ENCODE measurements around the gene SERPING1.

The SERPING1 gene

DNA sequence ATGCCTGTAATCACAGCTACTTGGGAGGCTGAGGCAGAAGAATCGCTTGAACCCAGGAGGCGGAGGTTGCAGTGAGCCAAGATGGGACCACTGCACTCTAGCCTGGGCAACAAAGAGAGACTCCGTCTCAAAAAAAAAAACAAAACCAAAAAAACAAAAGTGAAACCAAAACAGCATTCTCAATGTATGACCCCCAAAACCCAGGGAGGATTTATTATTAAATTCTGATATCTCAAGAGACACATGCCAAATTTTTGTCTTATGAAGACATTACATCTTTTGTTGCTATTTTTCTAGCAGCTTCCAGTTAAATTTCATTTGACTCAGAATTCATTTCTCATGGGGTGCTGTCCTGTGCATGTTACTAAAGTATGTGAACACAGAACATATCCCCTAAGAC is 55.2 kb downstream of the SERPING1 start:
- Histone ChIP-seq H3K4me2 (ENCODE audit: low read depth, low read length, poor library complexity, severe bottlenecking) (no peak overlapping the region), H3F3A (ENCODE audit: insufficient read depth) (no peaks in the 10 kb centered on the region), H3K9ac (ENCODE audit: low read length) (no peak overlapping the region), H3K9me2 (replicated peaks; ENCODE audit: insufficient read depth, low read length) (no peaks in the 10 kb centered on the region), H3K36me3 (ENCODE audit: low read length) (no peaks in the 10 kb centered on the region), H3K79me2 (ENCODE audit: insufficient read depth, low read length) (peaks cover under 1% of the 10 kb centered on the region), H2AFZ (ENCODE audit: low read depth, low read length, severe bottlenecking) (no peak overlapping the region), H4K20me1 (ENCODE audit: low read depth, low read length) (no peaks in the 10 kb centered on the region), H3K4me3 (ENCODE audit: insufficient read depth, low read length, poor library complexity, severe bottlenecking) (no peak overlapping the region), H3K9me3 (ENCODE audit: insufficient read depth, low read length) (no peaks in the 10 kb centered on the region), H3K27me3 (ENCODE audit: low read length) (no peaks in the 10 kb centered on the region), H3K27ac (ENCODE audit: low read depth, low read length) (no peak overlapping the region)
- TF ChIP-seq EZH2phosphoT487 (conservative IDR thresholded peaks at IDR 0.05; ENCODE audit: low read length): no peak
- TF ChIP-seq, protein P1, sequence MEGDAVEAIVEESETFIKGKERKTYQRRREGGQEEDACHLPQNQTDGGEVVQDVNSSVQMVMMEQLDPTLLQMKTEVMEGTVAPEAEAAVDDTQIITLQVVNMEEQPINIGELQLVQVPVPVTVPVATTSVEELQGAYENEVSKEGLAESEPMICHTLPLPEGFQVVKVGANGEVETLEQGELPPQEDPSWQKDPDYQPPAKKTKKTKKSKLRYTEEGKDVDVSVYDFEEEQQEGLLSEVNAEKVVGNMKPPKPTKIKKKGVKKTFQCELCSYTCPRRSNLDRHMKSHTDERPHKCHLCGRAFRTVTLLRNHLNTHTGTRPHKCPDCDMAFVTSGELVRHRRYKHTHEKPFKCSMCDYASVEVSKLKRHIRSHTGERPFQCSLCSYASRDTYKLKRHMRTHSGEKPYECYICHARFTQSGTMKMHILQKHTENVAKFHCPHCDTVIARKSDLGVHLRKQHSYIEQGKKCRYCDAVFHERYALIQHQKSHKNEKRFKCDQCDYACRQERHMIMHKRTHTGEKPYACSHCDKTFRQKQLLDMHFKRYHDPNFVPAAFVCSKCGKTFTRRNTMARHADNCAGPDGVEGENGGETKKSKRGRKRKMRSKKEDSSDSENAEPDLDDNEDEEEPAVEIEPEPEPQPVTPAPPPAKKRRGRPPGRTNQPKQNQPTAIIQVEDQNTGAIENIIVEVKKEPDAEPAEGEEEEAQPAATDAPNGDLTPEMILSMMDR (IDR thresholded peaks at IDR 0.05; ENCODE audit: insufficient read depth, low read length, poor library complexity, severe bottlenecking): no peak

DNA sequence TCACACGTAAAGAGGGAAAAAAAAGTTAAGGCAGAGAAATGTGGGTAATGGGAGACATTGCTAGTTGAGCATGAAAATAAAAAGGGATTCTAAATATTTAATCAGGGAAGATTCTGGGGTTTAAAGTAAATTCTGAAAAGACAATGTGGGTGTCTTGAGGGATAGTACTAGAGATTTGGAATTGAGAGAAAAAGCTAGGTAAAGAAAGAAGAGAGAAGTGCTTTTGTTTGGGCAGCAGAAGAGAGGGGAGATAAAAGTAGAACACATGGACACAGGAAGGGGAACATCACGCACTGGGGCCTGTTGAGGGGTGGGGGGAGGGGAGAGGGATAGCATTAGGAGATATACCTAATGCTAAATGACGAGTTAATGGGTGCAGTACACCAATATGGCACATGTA is 55.7 kb downstream of the SERPING1 start:
- no peaks in the 10 kb centered on the region for H3K36me3 ChIP-seq (ENCODE audit: low read length)
- no peaks in the 10 kb centered on the region for H3K9me2 ChIP-seq (replicated peaks; ENCODE audit: insufficient read depth, low read length)
- no peaks in the 10 kb centered on the region for H4K20me1 ChIP-seq (ENCODE audit: low read depth, low read length)
- H3K27ac ChIP-seq (ENCODE audit: low read depth, low read length): no peak overlapping the region
- H3K27me3 ChIP-seq (ENCODE audit: low read length): no peaks in the 10 kb centered on the region
- H3K9me3 ChIP-seq (ENCODE audit: insufficient read depth, low read length): no peaks in the 10 kb centered on the region
- no peak overlapping the region for H3K4me3 ChIP-seq (ENCODE audit: insufficient read depth, low read length, poor library complexity, severe bottlenecking)
- no peak overlapping the region for H3K4me2 ChIP-seq (ENCODE audit: low read depth, low read length, poor library complexity, severe bottlenecking)
- H3K79me2 ChIP-seq (ENCODE audit: insufficient read depth, low read length): peaks cover 6% of the 10 kb centered on the region
- no peaks in the 10 kb centered on the region for H3F3A ChIP-seq (ENCODE audit: insufficient read depth)
- TF ChIP-seq, protein P1 (IDR thresholded peaks at IDR 0.05; ENCODE audit: insufficient read depth, low read length, poor library complexity, severe bottlenecking): no peak
- no peak for TF ChIP-seq EZH2phosphoT487 (conservative IDR thresholded peaks at IDR 0.05; ENCODE audit: low read length)
- no peak overlapping the region for H2AFZ ChIP-seq (ENCODE audit: low read depth, low read length, severe bottlenecking)
- H3K9ac ChIP-seq (ENCODE audit: low read length): no peak overlapping the region

DNA sequence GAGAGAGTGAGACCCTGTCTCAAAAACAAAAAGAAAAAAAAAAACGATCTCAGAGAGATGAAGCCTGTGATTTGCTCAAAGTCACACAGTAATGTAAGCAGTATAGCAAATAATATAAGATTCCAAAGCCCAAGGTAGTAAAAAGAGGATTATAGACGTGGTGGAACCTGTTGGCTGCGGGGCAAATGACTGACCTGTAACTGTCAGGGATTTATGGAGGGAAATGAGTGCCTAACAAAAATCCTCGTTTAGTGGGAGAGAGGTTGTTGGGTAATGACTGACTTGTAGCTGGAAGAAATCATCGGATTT is 59.4 kb downstream of the SERPING1 start:
- Histone ChIP-seq H3K9me3 (ENCODE audit: insufficient read depth, low read length) (no peaks in the 10 kb centered on the region), H3K27ac (ENCODE audit: low read depth, low read length) (no peak overlapping the region), H3K4me2 (ENCODE audit: low read depth, low read length, poor library complexity, severe bottlenecking) (peak overlapping the region; percentile 82), H3K79me2 (ENCODE audit: insufficient read depth, low read length) (peaks cover 22% of the 10 kb centered on the region), H3K4me3 (ENCODE audit: insufficient read depth, low read length, poor library complexity, severe bottlenecking) (peak overlapping the region; percentile 64), H3K9ac (ENCODE audit: low read length) (peak overlapping the region; percentile 72), H4K20me1 (ENCODE audit: low read depth, low read length) (no peaks in the 10 kb centered on the region), H3K36me3 (ENCODE audit: low read length) (peaks cover 19% of the 10 kb centered on the region), H3K9me2 (replicated peaks; ENCODE audit: insufficient read depth, low read length) (no peaks in the 10 kb centered on the region), H3F3A (ENCODE audit: insufficient read depth) (no peaks in the 10 kb centered on the region), H2AFZ (ENCODE audit: low read depth, low read length, severe bottlenecking) (peak overlapping the region; percentile 92), H3K27me3 (ENCODE audit: low read length) (no peaks in the 10 kb centered on the region)
- TF ChIP-seq, protein P1 (IDR thresholded peaks at IDR 0.05; ENCODE audit: insufficient read depth, low read length, poor library complexity, severe bottlenecking): no peak
- no peak for TF ChIP-seq EZH2phosphoT487 (conservative IDR thresholded peaks at IDR 0.05; ENCODE audit: low read length)

Data from SU-DHL-6 (cell line).